ENCODE data around the gene SEC63.

SEC63 gene

GRCh38 chr6:107847844-107848802, 109.9 kb downstream of the SEC63 start:
- H3K4me3 ChIP-seq (ENCODE audit: low read depth in 1 of 2, low read length in 2 of 2): peak overlapping the region; percentile 79 to 88
- H3K9me3 ChIP-seq (ENCODE audit: control insufficient read depth in 1 of 2, low read length in 2 of 2): no peaks in the 10 kb centered on the region
- peaks cover 0 to 6% of the 10 kb centered on the region in 2 donors for H3K27me3 ChIP-seq (ENCODE audit: control insufficient read depth in 1 of 2, insufficient read depth in 2 of 2, low read length in 2 of 2)
- H3K27ac ChIP-seq (ENCODE audit: low read depth, low read length): no peak overlapping the region
- peaks cover 4 to 14% of the 10 kb centered on the region in 2 donors for H3K4me1 ChIP-seq (ENCODE audit: control insufficient read depth in 1 of 2, insufficient read depth in 2 of 2, low read length in 2 of 2)
- H3K36me3 ChIP-seq (ENCODE audit: control insufficient read depth in 1 of 2, insufficient read depth in 2 of 2, low read length in 2 of 2): no peaks in the 10 kb centered on the region
- H3K9ac ChIP-seq (ENCODE audit: low read depth in 1 of 2, low read length in 2 of 2): peak overlapping the region; percentile 66 to 73

- Histone ChIP-seq H3K27me3 (ENCODE audit: control insufficient read depth in 1 of 2, insufficient read depth in 2 of 2, low read length in 2 of 2) (peaks cover 0 to 6% of the 10 kb centered on the region in 2 donors), H3K27ac (ENCODE audit: low read depth, low read length) (no peak overlapping the region), H3K9me3 (ENCODE audit: control insufficient read depth in 1 of 2, low read length in 2 of 2) (no peaks in the 10 kb centered on the region), H3K4me1 (ENCODE audit: control insufficient read depth in 1 of 2, insufficient read depth in 2 of 2, low read length in 2 of 2) (peaks cover 4 to 14% of the 10 kb centered on the region in 2 donors), H3K4me3 (ENCODE audit: low read depth in 1 of 2, low read length in 2 of 2) (no peak overlapping the region), H3K9ac (ENCODE audit: low read depth in 1 of 2, low read length in 2 of 2) (no peak overlapping the region), H3K36me3 (ENCODE audit: control insufficient read depth in 1 of 2, insufficient read depth in 2 of 2, low read length in 2 of 2) (no peaks in the 10 kb centered on the region)
These were observed 111.7 kb downstream of the SEC63 start for GRCh38 chr6:107846262-107846795.

DNA sequence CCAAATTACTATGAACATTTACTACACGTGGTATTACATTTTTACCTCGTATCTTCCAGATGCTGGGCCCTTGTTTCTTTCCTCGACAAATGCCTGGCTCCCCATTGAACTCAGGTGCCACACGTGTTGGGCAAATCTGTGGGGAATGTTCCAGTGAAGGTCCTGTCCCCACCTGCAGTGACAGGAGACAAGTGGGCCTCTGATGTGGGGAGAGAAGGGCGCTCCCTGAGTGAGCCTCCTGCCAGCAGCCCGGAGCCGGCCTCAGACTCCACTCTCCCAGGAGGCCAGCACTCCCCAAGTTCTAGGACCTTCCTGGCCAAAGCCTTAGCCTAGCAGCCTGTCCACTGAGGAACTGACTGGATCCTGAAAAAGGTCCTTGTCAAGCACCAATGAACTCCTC, 112.2 kb downstream of the SEC63 start:
- Histone ChIP-seq H3K36me3 (ENCODE audit: control insufficient read depth in 1 of 2, insufficient read depth in 2 of 2, low read length in 2 of 2) (no peaks in the 10 kb centered on the region), H3K27me3 (ENCODE audit: control insufficient read depth in 1 of 2, insufficient read depth in 2 of 2, low read length in 2 of 2) (peaks cover 0 to 6% of the 10 kb centered on the region in 2 donors), H3K4me1 (ENCODE audit: control insufficient read depth in 1 of 2, insufficient read depth in 2 of 2, low read length in 2 of 2) (peaks cover 4 to 14% of the 10 kb centered on the region in 2 donors), H3K9ac (ENCODE audit: low read depth in 1 of 2, low read length in 2 of 2) (no peak overlapping the region), H3K4me3 (ENCODE audit: low read depth in 1 of 2, low read length in 2 of 2) (no peak overlapping the region), H3K9me3 (ENCODE audit: control insufficient read depth in 1 of 2, low read length in 2 of 2) (no peaks in the 10 kb centered on the region), H3K27ac (ENCODE audit: low read depth, low read length) (no peak overlapping the region)

GRCh38 chr6:107843400-107843799, 114.6 kb downstream of the SEC63 start:
- H3K4me3 ChIP-seq (ENCODE audit: low read depth in 1 of 2, low read length in 2 of 2): no peak overlapping the region

GRCh38 chr6:107841275-107841670, 116.7 kb downstream of the SEC63 start:
- H3K4me3 ChIP-seq (ENCODE audit: low read depth in 1 of 2, low read length in 2 of 2): no peak overlapping the region
- H3K9ac ChIP-seq (ENCODE audit: low read depth in 1 of 2, low read length in 2 of 2): no peak overlapping the region
- H3K36me3 ChIP-seq (ENCODE audit: control insufficient read depth in 1 of 2, insufficient read depth in 2 of 2, low read length in 2 of 2): no peaks in the 10 kb centered on the region
- H3K27ac ChIP-seq (ENCODE audit: low read depth, low read length): no peak overlapping the region
- H3K4me1 ChIP-seq (ENCODE audit: control insufficient read depth in 1 of 2, insufficient read depth in 2 of 2, low read length in 2 of 2): no peaks in the 10 kb centered on the region
- no peaks in the 10 kb centered on the region for H3K9me3 ChIP-seq (ENCODE audit: control insufficient read depth in 1 of 2, low read length in 2 of 2)
- no peaks in the 10 kb centered on the region for H3K27me3 ChIP-seq (ENCODE audit: control insufficient read depth in 1 of 2, insufficient read depth in 2 of 2, low read length in 2 of 2)

More at GRCh38 chr6:107843400-107843799, 114.6 kb downstream of the SEC63 start:
- Histone ChIP-seq H3K4me1 (ENCODE audit: control insufficient read depth in 1 of 2, insufficient read depth in 2 of 2, low read length in 2 of 2) (peaks cover 4 to 7% of the 10 kb centered on the region in 2 donors), H3K36me3 (ENCODE audit: control insufficient read depth in 1 of 2, insufficient read depth in 2 of 2, low read length in 2 of 2) (no peaks in the 10 kb centered on the region), H3K27me3 (ENCODE audit: control insufficient read depth in 1 of 2, insufficient read depth in 2 of 2, low read length in 2 of 2) (peaks cover 0 to 6% of the 10 kb centered on the region in 2 donors), H3K9ac (ENCODE audit: low read depth in 1 of 2, low read length in 2 of 2) (no peak overlapping the region), H3K9me3 (ENCODE audit: control insufficient read depth in 1 of 2, low read length in 2 of 2) (no peaks in the 10 kb centered on the region), H3K27ac (ENCODE audit: low read depth, low read length) (no peak overlapping the region)

GRCh38 chr6:107840636-107841274, 117.3 kb downstream of the SEC63 start:
- Histone ChIP-seq H3K27ac (ENCODE audit: low read depth, low read length) (no peak overlapping the region), H3K9me3 (ENCODE audit: control insufficient read depth in 1 of 2, low read length in 2 of 2) (no peaks in the 10 kb centered on the region), H3K4me3 (ENCODE audit: low read depth in 1 of 2, low read length in 2 of 2) (no peak overlapping the region), H3K36me3 (ENCODE audit: control insufficient read depth in 1 of 2, insufficient read depth in 2 of 2, low read length in 2 of 2) (no peaks in the 10 kb centered on the region), H3K27me3 (ENCODE audit: control insufficient read depth in 1 of 2, insufficient read depth in 2 of 2, low read length in 2 of 2) (no peaks in the 10 kb centered on the region), H3K4me1 (ENCODE audit: control insufficient read depth in 1 of 2, insufficient read depth in 2 of 2, low read length in 2 of 2) (no peaks in the 10 kb centered on the region), H3K9ac (ENCODE audit: low read depth in 1 of 2, low read length in 2 of 2) (no peak overlapping the region)

GRCh38 chr6:107833136-107833535, 124.9 kb downstream of the SEC63 start:
- no peak overlapping the region for H3K9ac ChIP-seq (ENCODE audit: low read depth in 1 of 2, low read length in 2 of 2)
- no peaks in the 10 kb centered on the region for H3K9me3 ChIP-seq (ENCODE audit: control insufficient read depth in 1 of 2, low read length in 2 of 2)
- H3K27me3 ChIP-seq (ENCODE audit: control insufficient read depth in 1 of 2, insufficient read depth in 2 of 2, low read length in 2 of 2): peaks cover 0 to 2% of the 10 kb centered on the region in 2 donors
- no peaks in the 10 kb centered on the region for H3K4me1 ChIP-seq (ENCODE audit: control insufficient read depth in 1 of 2, insufficient read depth in 2 of 2, low read length in 2 of 2)
- no peak overlapping the region for H3K27ac ChIP-seq (ENCODE audit: low read depth, low read length)
- H3K4me3 ChIP-seq (ENCODE audit: low read depth in 1 of 2, low read length in 2 of 2): no peak overlapping the region
- H3K36me3 ChIP-seq (ENCODE audit: control insufficient read depth in 1 of 2, insufficient read depth in 2 of 2, low read length in 2 of 2): no peaks in the 10 kb centered on the region

GRCh38 chr6:107832151-107833056, 125.6 kb downstream of the SEC63 start:
- Histone ChIP-seq H3K9ac (ENCODE audit: low read depth in 1 of 2, low read length in 2 of 2) (no peak overlapping the region), H3K27ac (ENCODE audit: low read depth, low read length) (no peak overlapping the region), H3K4me3 (ENCODE audit: low read depth in 1 of 2, low read length in 2 of 2) (no peak overlapping the region), H3K27me3 (ENCODE audit: control insufficient read depth in 1 of 2, insufficient read depth in 2 of 2, low read length in 2 of 2) (peaks cover 0 to 5% of the 10 kb centered on the region in 2 donors), H3K36me3 (ENCODE audit: control insufficient read depth in 1 of 2, insufficient read depth in 2 of 2, low read length in 2 of 2) (no peaks in the 10 kb centered on the region), H3K9me3 (ENCODE audit: control insufficient read depth in 1 of 2, low read length in 2 of 2) (no peaks in the 10 kb centered on the region), H3K4me1 (ENCODE audit: control insufficient read depth in 1 of 2, insufficient read depth in 2 of 2, low read length in 2 of 2) (no peaks in the 10 kb centered on the region)

DNA sequence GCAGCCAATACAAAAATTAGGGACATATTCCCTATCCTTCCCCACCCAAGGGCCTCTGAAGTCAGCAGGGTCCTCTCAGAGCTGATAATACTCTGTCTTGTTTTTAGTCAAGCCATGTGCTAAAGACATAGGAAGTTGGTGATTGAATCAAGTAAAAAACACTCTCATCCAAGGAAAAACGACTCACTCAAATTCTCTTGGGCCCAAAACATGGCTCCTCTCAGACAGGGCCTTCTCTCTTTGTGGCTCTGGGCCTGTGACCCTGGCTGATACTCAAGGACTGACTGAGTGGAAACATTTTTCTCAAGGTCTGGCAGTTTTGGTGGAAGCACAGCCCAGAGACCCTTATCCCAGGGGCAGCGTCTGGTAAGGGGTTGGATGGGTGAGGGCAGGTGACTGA, 127.9 kb downstream of the SEC63 start:
- peaks cover 0 to 5% of the 10 kb centered on the region in 2 donors for H3K27me3 ChIP-seq (ENCODE audit: control insufficient read depth in 1 of 2, insufficient read depth in 2 of 2, low read length in 2 of 2)
- H3K4me1 ChIP-seq (ENCODE audit: control insufficient read depth in 1 of 2, insufficient read depth in 2 of 2, low read length in 2 of 2): no peaks in the 10 kb centered on the region
- H3K4me3 ChIP-seq (ENCODE audit: low read depth in 1 of 2, low read length in 2 of 2): no peak overlapping the region
- H3K9me3 ChIP-seq (ENCODE audit: control insufficient read depth in 1 of 2, low read length in 2 of 2): no peaks in the 10 kb centered on the region
- H3K27ac ChIP-seq (ENCODE audit: low read depth, low read length): no peak overlapping the region
- no peaks in the 10 kb centered on the region for H3K36me3 ChIP-seq (ENCODE audit: control insufficient read depth in 1 of 2, insufficient read depth in 2 of 2, low read length in 2 of 2)
- no peak overlapping the region for H3K9ac ChIP-seq (ENCODE audit: low read depth in 1 of 2, low read length in 2 of 2)

Measured in duodenal mucosa (tissue), 2 donors.